ENCODE data around the gene POTEM.
"Not testable (repeated sequence)": the region's sequence is repeated elsewhere in the genome, so short reads cannot be mapped to it uniquely, and the experiment has no call there.

DNA sequence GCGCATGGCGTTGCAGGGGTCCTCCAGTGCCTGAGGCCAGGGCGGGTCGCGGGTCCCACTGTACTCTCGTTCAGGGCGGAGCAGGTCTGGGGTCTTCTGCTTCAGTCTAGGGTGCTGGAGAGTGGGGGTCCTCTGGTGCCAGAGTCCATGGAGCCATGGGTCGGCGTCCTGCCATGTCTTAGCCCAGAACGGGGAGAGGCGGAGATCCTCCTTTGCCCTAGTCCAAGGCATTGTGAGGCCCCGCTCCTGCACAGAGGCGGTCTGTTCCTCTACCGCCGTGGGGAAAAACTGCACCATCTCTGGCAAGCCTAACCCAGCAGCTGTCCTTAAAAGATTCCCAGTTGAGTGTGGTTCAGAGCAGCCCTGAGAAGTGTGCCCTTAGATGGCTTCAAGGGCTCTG is 71.6 kb downstream of the POTEM start:
- not testable (repeated sequence) for TF ChIP-seq POLR2A (IDR thresholded peaks at IDR 0.05)
- TF ChIP-seq, protein P1, sequence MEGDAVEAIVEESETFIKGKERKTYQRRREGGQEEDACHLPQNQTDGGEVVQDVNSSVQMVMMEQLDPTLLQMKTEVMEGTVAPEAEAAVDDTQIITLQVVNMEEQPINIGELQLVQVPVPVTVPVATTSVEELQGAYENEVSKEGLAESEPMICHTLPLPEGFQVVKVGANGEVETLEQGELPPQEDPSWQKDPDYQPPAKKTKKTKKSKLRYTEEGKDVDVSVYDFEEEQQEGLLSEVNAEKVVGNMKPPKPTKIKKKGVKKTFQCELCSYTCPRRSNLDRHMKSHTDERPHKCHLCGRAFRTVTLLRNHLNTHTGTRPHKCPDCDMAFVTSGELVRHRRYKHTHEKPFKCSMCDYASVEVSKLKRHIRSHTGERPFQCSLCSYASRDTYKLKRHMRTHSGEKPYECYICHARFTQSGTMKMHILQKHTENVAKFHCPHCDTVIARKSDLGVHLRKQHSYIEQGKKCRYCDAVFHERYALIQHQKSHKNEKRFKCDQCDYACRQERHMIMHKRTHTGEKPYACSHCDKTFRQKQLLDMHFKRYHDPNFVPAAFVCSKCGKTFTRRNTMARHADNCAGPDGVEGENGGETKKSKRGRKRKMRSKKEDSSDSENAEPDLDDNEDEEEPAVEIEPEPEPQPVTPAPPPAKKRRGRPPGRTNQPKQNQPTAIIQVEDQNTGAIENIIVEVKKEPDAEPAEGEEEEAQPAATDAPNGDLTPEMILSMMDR (IDR thresholded peaks at IDR 0.05) = not testable (repeated sequence)
